Thoracic aorta (tissue), 2 donors: ENCODE results near the gene ARMC3. TPM values are rescaled to one million over a fixed set of nuclear protein-coding genes. Genes with fewer than 3 reads are reported as not detected.

Experiments
- ATAC-seq: fragments of 150-250 bp; one replicate; pipeline ENCODE4 v1.8.0; 2017; ENCODE audit warnings: low read depth; ENCODE audit not compliant: insufficient number of reproducible peaks, low FRiP score
- DNase-seq: peaks from one replicate; pipeline ENCODE4 v3.0.0-alpha.2; 2020; ENCODE audit warnings: low spot score
- H3K27ac ChIP-seq, 2 donors: fragments of 200-600 bp; sonication (generic); 1 replicate in 1 of 2; 2 replicates in 1 of 2; pipeline ENCODE4 v1.5.1; 2016; ENCODE audit warnings: mild to moderate bottlenecking in 2 of 2, moderate library complexity in 2 of 2
- H3K27me3 ChIP-seq: fragments of 200-600 bp; sonication (generic); replicated peaks from 2 replicates; pipeline ENCODE4 v1.6.0; 2016; ENCODE audit warnings: mild to moderate bottlenecking; ENCODE audit not compliant: insufficient read depth
- H3K36me3 ChIP-seq: fragments of 200-600 bp; sonication (generic); one replicate; pipeline ENCODE4 v1.5.1; 2016
- H3K4me1 ChIP-seq, 2 donors: fragments of 200-600 bp; sonication (generic); 1 replicate in 1 of 2; 2 replicates in 1 of 2; pipeline versions ENCODE4 v1.5.1 to v1.6.0; 2016; ENCODE audit warnings: low read depth in 2 of 2, mild to moderate bottlenecking in 1 of 2; ENCODE audit not compliant: control insufficient read depth in 1 of 2
- H3K4me3 ChIP-seq: fragments of 200-600 bp; sonication (generic); 2 replicates; pipeline ENCODE4 v1.5.1; 2016; ENCODE audit warnings: mild to moderate bottlenecking
- H3K9me3 ChIP-seq: fragments of 200-600 bp; sonication (generic); 2 replicates; pipeline ENCODE4 v1.5.1; 2016
- CTCF ChIP-seq: fragments of 200-600 bp; sonication (generic); IDR thresholded peaks from one replicate; pipeline ENCODE4 v1.5.1; 2019; ENCODE audit warnings: antibody characterized with exemption
- total RNA-seq, 2 donors: library from RNA; depleted of rRNA; stranded (reverse); fragments of >200 nt; gene quantifications; one replicate each; pipeline versions ENCODE4 v1.1.0 to v1.2.3, GENCODE V29; 2016

The ARMC3 gene
- total RNA-seq, 2 donors from 2014 or later, result not detected

- Histone ChIP-seq H3K4me3 (no peak overlapping the region), H3K9me3 (no peaks in the 10 kb centered on the region), H3K36me3 (no peaks in the 10 kb centered on the region), H3K27ac (no peak overlapping the region), H3K4me1 (no peaks in the 10 kb centered on the region), H3K27me3 (no peaks in the 10 kb centered on the region)
- ATAC-seq (no peak), DNase-seq (no peak)
- no peak for TF ChIP-seq CTCF
Observed at GRCh38 chr10:22978287-22978686, 50.4 kb downstream of the ARMC3 start.

- no peaks in the 10 kb centered on the region for H3K36me3 ChIP-seq
- H3K27ac ChIP-seq, result no peak overlapping the region
- no peak overlapping the region for H3K4me3 ChIP-seq
- H3K27me3 ChIP-seq, result no peaks in the 10 kb centered on the region
- ATAC-seq, result no peak
- DNase-seq, result no peak
- no peaks in the 10 kb centered on the region for H3K9me3 ChIP-seq
- TF ChIP-seq CTCF, result no peak
- H3K4me1 ChIP-seq, result no peaks in the 10 kb centered on the region
Observed at GRCh38 chr10:22978918-22979317, 51.1 kb downstream of the ARMC3 start.

- DNase-seq (no peak), ATAC-seq (no peak)
- Histone ChIP-seq H3K4me3 (no peak overlapping the region), H3K27me3 (no peaks in the 10 kb centered on the region), H3K27ac (no peak overlapping the region), H3K36me3 (no peaks in the 10 kb centered on the region), H3K9me3 (no peaks in the 10 kb centered on the region), H3K4me1 (no peaks in the 10 kb centered on the region)
- TF ChIP-seq CTCF, result no peak
Observed at GRCh38 chr10:22980822-22981221, 53.0 kb downstream of the ARMC3 start.

GRCh38 chr10:22984066-22984465, 56.2 kb downstream of the ARMC3 start:
- ATAC-seq (no peak), DNase-seq (no peak)
- Histone ChIP-seq H3K4me1 (peaks cover 0 to 5% of the 10 kb centered on the region in 2 donors), H3K9me3 (no peaks in the 10 kb centered on the region), H3K4me3 (no peak overlapping the region), H3K27ac (no peak overlapping the region), H3K36me3 (no peaks in the 10 kb centered on the region), H3K27me3 (no peaks in the 10 kb centered on the region)
- no peak for TF ChIP-seq CTCF

GRCh38 chr10:22986771-22987542, 59.1 kb downstream of the ARMC3 start:
- ATAC-seq (no peak), DNase-seq (no peak)
- Histone ChIP-seq H3K4me1 (peaks cover 0 to 5% of the 10 kb centered on the region in 2 donors), H3K27ac (no peak overlapping the region), H3K36me3 (no peaks in the 10 kb centered on the region), H3K9me3 (no peaks in the 10 kb centered on the region), H3K27me3 (no peaks in the 10 kb centered on the region), H3K4me3 (no peak overlapping the region)
- peak; percentile 39 for TF ChIP-seq CTCF
